ENCODE measurements around the gene PIRT. TPM values are rescaled to one million over a fixed set of nuclear protein-coding genes. Genes with fewer than 3 reads are reported as not detected.
A peak's percentile ranks its signal among the peaks of the same experiment; 100 is the strongest.

PIRT gene
- total RNA-seq, 4 donors from 2014 or later: not detected

DNA sequence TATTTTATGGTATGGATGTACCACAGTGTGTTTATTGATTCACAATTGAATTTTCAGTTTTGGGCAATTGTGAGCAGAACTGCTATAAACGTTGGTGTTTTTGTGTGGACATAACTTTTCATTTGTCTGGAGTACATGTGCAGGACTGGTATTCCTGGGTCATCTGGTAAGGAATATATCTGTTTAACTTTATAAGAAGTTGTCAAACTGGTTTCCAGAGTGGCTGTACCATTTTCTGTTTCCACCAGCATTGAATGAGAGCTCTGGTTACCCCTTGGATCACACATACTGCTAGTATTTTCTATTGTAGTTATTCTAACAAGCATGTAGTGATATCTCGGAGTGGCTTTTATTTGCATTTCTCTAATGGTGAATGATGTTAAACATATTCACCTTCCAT, 58.3 kb downstream of the PIRT start:
- 82 to 85% methylated on average over 2 of the region's 2 CpGs for WGBS, 2 donors
- peaks cover 0 to 6% of the 10 kb centered on the region in 2 donors for H3K4me1 ChIP-seq
- no peak for TF ChIP-seq POLR2A (IDR thresholded peaks at IDR 0.05)
- no peak for TF ChIP-seq CTCF (IDR thresholded peaks at IDR 0.05)
- DNase-seq: no peak
- no peaks in the 10 kb centered on the region for H3K9me3 ChIP-seq
- intact Hi-C loops (cut with DNase I): no loop called here
- no peaks in the 10 kb centered on the region for H3K36me3 ChIP-seq
- no peaks in the 10 kb centered on the region for H3K27me3 ChIP-seq
- no peak overlapping the region for H3K27ac ChIP-seq
- H3K4me3 ChIP-seq (replicated peaks in 1 of 3): no peak overlapping the region

DNA sequence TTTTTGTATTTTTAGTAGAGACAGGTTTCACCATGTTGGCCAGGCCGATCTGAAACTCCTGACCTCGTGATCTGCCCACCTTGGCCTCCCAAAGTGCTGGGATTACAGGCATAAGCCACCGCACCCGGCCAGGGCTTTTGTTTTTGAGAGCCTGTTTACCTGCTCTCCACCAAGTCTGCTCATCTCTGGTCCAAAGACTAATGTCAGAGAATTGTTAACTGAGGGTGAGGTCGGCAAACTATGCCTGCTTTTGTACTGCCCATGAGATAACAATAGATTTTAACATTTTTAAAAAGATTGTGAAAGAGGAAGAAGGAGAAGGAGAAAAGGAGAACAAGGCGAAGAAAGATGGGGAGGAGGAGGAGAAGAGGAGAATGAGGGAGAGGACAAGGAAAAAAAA, 60.0 kb downstream of the PIRT start:
- H3K4me3 ChIP-seq (replicated peaks in 1 of 3): no peak overlapping the region
- intact Hi-C loops (cut with DNase I): no loop called here
- DNase-seq: no peak
- no peaks in the 10 kb centered on the region for H3K9me3 ChIP-seq
- H3K27me3 ChIP-seq: no peaks in the 10 kb centered on the region
- H3K36me3 ChIP-seq: no peaks in the 10 kb centered on the region
- TF ChIP-seq POLR2A (IDR thresholded peaks at IDR 0.05) (no peak), CTCF (IDR thresholded peaks at IDR 0.05) (no peak)
- WGBS, 2 donors: 86 to 88% methylated on average over 6 of the region's 6 CpGs
- no peak overlapping the region for H3K27ac ChIP-seq
- peaks cover 0 to 15% of the 10 kb centered on the region in 2 donors for H3K4me1 ChIP-seq

- H3K4me3 ChIP-seq (replicated peaks in 1 of 3): no peak overlapping the region
- no peaks in the 10 kb centered on the region for H3K9me3 ChIP-seq
- peaks cover 0 to 20% of the 10 kb centered on the region in 2 donors for H3K4me1 ChIP-seq
- H3K36me3 ChIP-seq: no peaks in the 10 kb centered on the region
- DNase-seq: no peak
- no peak for TF ChIP-seq POLR2A (IDR thresholded peaks at IDR 0.05)
- TF ChIP-seq CTCF (IDR thresholded peaks at IDR 0.05): no peak
- no peak overlapping the region for H3K27ac ChIP-seq
- 92 to 94% methylated on average over 11 of the region's 11 CpGs for WGBS, 2 donors
- intact Hi-C loops (cut with DNase I): no loop called here
- H3K27me3 ChIP-seq: no peaks in the 10 kb centered on the region
These were observed 60.6 kb downstream of the PIRT start for GRCh38 chr17:10777131-10777807.

- H3K36me3 ChIP-seq: no peaks in the 10 kb centered on the region
- H3K4me1 ChIP-seq: peaks cover 0 to 20% of the 10 kb centered on the region in 2 donors
- WGBS, 2 donors: 28 to 31% methylated on average over 2 of the region's 2 CpGs
- TF ChIP-seq POLR2A (IDR thresholded peaks at IDR 0.05) (no peak), CTCF (IDR thresholded peaks at IDR 0.05) (no peak)
- intact Hi-C loops (cut with DNase I): no loop called here
- H3K9me3 ChIP-seq: no peaks in the 10 kb centered on the region
- H3K4me3 ChIP-seq (replicated peaks in 1 of 3): no peak overlapping the region
- peak; percentile 36 to 59 for DNase-seq
- H3K27ac ChIP-seq: peak overlapping the region in 1 of 3 donors; percentile 47
- no peaks in the 10 kb centered on the region for H3K27me3 ChIP-seq
These were observed 61.5 kb downstream of the PIRT start for GRCh38 chr17:10776381-10776780.

DNA sequence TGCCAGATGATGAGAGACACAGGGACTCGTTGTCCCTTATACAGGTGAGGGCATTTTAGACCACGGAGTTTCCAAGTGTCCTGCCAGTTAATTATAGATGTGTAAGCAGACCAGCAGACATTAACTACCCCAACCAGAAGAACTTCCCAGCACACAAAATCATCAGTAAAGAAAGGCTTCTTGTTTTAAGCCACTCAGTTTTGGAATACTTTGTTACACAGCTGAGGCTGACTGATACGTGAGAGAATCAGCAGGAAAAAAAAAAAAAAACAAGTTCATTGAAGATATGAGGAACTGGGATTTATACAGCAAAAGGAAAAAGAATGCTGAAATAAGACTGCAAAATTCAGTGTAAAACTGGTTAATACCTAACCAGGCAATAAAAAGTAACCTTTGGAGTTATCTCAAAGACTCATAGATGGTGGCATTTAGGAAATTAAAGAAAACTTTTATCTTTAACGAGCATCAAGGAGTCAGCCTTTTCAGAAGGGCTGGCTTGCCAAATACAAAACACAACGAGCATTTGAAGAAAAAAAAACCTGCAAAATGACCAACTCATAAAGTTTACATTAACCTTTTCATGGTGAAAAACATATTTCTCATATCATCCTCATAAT, 62.0 kb downstream of the PIRT start:
- TF ChIP-seq CTCF (IDR thresholded peaks at IDR 0.05) (no peak), POLR2A (IDR thresholded peaks at IDR 0.05) (no peak)
- Histone ChIP-seq H3K27me3 (no peaks in the 10 kb centered on the region), H3K36me3 (no peaks in the 10 kb centered on the region), H3K4me1 (peaks cover 0 to 20% of the 10 kb centered on the region in 2 donors), H3K9me3 (no peaks in the 10 kb centered on the region), H3K4me3 (replicated peaks in 1 of 3) (no peak overlapping the region), H3K27ac (peak overlapping the region in 1 of 3 donors; percentile 47)
- no peak for DNase-seq
- intact Hi-C loops (cut with DNase I): no loop called here
- WGBS, 2 donors: 62 to 64% methylated on average over 5 of the region's 5 CpGs

Measured in thyroid gland (tissue), 4 donors.